ENCODE measurements around the gene GIGYF2.

The GIGYF2 gene

DNA sequence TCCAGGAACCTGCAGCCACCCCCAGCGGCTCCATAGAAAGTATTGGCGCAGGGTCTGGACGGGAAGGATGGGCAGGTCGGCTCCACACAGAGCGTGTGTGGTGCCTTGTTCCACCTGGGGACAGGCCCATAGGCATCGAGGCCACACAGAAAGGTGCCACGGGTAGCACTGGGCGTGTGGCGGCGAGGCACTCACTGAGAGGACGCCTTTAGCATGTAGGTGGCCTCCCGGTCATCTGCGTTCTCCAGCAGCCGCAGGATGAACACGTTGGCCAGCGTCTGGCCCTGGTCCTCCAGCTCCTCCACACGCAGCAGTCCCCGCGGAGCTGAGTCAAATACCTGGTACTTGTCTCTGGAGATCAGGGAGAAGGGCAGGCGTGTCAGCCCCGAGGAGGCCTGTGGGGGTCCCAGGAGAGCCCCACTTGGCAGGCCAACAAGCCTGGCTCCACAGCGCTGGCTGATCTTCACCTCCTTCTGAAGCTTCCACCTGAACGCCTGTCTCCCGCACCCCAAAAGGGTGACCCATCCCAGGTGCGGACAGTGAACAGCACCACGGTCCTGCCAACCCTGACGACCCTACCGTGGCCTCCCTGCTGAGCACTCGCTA is 186.1 kb downstream of the GIGYF2 start:
- no peak for DNase-seq

GRCh38 chr2:232884001-232884421 is 186.9 kb downstream of the GIGYF2 start:
- no peak for DNase-seq

DNA sequence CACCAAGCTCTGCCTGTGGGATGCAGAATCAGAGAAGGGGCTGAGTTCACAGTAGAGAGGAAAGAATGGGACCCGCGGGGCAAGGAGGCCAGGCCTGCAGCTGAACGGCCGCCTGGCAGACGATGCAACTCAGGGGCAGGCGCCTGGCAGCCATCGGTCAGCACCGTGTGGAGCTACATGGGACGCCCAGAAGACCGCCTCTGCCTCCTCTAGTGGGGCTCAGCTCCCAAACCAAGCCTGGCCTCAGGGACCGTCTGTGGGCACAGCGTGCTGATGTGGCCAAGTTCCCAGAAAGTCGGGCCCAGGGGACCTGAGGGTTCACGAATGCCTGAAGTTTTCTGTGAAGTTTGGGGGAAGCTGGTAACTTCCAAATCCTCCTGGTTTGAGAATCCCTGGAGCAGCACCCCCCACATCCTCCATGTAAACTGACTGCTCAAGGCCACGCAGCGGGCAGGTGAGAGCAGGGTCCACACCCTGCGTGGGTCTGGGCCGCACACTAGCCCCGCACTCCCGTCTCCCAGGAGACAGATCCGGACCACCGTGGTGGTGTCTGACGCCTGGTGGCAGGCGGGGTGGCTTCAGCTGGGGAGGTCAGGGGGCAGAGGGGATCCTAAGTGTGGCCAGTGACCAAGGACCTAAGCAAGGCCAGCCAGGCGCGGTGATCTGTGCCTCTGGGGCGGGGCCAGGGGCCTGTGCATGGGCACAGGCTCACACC is 187.6 kb downstream of the GIGYF2 start:
- DNase-seq: no peak

GRCh38 chr2:232885264-232885961 is 188.3 kb downstream of the GIGYF2 start:
- DNase-seq: no peak

GRCh38 chr2:232886176-232886575 is 189.0 kb downstream of the GIGYF2 start:
- no peak for DNase-seq

- DNase-seq: no peak
These were observed 189.5 kb downstream of the GIGYF2 start for GRCh38 chr2:232886632-232887031.

GRCh38 chr2:232887171-232887850 is 190.2 kb downstream of the GIGYF2 start:
- DNase-seq: no peak

- DNase-seq: no peak
These were observed 191.1 kb downstream of the GIGYF2 start for GRCh38 chr2:232888099-232888836.

GRCh38 chr2:232888839-232889529 is 191.9 kb downstream of the GIGYF2 start:
- DNase-seq: peak in 1 of 2 experiments; percentile 41

GRCh38 chr2:232889876-232890401 is 192.8 kb downstream of the GIGYF2 start:
- DNase-seq: no peak

DNA sequence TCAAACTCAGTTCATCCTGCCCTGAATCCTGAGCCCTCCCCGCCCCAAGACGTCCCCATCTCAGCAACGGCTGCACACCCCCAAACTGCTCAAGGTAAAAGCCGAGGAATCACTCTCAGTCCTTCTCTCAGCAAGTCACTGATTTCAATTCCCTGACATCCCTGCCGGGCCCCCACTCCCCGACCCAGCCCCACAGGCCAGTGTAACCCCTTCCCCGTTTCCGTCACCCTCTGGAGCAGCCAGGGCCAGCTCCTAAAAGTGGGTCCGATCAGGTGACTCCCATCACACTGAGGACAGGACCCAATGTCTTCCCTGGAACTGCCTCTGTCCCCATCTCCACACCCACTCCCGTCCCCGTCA is 193.4 kb downstream of the GIGYF2 start:
- no peak for DNase-seq

DNA sequence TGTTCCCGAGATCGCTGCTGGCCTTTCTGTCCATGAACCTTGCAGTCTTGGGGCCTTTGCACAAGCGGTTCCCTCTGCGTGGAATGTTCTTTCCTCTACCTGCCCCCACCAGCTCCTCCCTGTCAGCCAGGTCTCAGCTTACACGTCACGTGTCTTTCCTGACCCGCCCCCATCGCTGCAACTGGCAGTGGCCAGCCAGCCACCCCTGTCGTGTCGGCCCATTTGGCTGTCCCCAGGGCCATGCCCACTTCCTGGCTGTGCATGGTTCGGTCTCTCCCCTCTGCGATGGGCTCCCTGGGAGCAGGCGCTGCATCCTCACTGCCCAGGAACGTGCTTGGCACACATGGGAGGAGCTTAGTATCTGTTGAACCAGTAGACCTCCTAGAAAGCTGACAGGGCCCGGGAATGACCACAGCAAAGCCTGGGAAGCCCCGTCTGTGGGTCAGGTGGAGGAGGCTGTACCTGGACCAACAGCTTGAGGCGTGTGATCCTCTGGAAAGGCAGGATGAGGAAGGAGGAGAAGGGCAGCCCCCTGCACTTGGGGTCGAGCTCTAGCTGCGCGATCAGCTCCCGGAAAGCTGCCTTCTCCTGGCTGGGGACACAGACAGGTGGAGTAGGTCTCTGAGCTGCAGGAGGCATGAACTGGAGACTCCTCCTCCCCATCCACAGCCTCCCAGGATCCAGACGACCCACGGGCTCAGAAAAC is 193.9 kb downstream of the GIGYF2 start:
- DNase-seq: peak in 1 of 2 experiments; percentile 12

- DNase-seq: peak in 1 of 2 experiments; percentile 44
These were observed 194.5 kb downstream of the GIGYF2 start for GRCh38 chr2:232891621-232892071.

DNA sequence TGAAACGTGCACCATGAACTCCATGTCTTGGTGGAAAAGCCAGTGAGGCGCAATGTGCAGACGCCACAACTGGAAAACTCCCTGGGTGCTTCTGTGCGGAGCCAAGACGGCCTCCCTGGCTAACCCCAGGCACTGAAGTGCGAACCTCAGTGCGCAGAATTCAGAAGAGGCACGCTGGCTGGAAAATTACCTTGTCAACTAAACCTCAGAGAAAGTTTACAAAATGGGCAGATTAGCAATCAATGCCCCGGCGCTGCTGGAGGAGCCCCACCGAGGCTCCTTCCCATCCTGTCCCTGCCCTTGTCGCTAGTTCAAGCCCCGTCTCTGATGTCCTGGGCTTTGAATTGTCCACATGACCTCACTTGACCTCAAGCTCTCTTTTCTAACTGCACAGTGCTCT is 195.1 kb downstream of the GIGYF2 start:
- no peak for DNase-seq

GRCh38 chr2:232892843-232893242 is 195.7 kb downstream of the GIGYF2 start:
- DNase-seq: no peak

DNA sequence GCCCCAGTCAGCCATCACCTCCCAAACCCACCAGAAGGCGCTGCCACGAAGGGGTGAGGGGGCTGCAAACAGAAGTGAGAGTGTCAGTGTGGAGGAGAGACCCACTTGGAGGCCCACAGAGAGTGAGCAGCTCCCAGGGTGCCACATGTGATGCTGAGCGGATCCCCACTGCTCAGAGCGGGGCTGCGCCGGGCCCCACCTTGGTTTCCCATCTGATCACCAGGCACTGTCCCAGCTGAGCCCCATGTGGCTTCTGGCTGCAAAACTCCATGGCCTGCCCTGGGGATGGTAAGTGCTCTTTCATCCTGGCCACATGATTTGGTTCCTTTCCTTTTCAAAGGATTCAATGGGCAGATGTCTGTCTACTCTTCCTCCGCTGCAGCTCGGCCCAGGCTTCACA is 196.7 kb downstream of the GIGYF2 start:
- no peak for DNase-seq

GRCh38 chr2:232894251-232894650 is 197.1 kb downstream of the GIGYF2 start:
- DNase-seq: no peak

DNA sequence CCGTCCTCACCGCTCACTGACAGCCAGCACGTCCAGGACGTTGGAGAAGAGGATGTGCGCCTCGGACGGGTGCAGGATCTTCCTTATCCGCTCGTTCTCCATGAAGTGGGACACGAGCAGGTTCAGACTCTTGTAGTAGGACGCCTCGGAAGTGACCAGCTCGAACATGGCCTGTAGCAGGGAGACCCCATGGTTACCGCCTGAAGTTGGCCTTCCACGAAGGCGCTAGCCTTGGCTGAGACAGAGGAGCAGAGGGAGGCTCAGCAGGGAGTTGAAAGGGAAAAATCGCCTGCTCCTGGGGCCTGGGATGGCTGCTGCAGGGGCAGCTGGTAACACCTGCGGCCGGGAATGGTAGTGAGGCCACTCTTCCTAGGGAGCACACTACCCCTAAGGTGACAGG is 197.6 kb downstream of the GIGYF2 start:
- DNase-seq: no peak

GRCh38 chr2:232896111-232896510 is 199.0 kb downstream of the GIGYF2 start:
- DNase-seq: no peak

- no peak for DNase-seq
These were observed 199.8 kb downstream of the GIGYF2 start for GRCh38 chr2:232896720-232897597.
